22Rv1 (cell line): ENCODE results near the gene SULT1A2.

Experiments used
- ZFX ChIP-seq: fragments of 450-650 bp; IDR thresholded peaks from 2 replicates; pipeline ENCODE4 v1.6.1; 2017; ENCODE audit warnings: antibody characterized with exemption, borderline replicate concordance
- TF ChIP-seq, protein P1 (sequence below): fragments of 450-650 bp; IDR thresholded peaks from 2 replicates; pipeline ENCODE4 v1.5.1; 2017; ENCODE audit warnings: mild to moderate bottlenecking

DNA sequence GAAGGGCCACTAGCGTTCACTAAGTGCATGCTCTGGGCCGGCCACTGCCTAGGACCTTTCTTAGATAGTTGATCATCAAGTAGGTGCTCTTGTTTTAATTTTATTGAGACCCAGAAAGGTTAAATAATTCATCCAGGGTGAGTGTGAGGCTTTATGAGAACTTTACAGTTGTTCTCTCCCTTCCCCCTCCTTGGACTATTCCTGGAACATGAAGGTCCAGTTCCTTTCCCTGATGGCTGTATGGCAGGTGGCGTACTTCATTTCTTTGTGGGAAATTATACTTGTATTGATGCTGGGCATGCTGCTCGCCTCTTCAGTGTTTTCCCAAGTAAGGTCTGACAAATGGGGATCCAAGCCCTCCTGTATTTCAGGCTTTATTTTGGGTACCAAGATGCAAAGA, 34.7 kb downstream of the SULT1A2 start:
- TF ChIP-seq, protein P1, sequence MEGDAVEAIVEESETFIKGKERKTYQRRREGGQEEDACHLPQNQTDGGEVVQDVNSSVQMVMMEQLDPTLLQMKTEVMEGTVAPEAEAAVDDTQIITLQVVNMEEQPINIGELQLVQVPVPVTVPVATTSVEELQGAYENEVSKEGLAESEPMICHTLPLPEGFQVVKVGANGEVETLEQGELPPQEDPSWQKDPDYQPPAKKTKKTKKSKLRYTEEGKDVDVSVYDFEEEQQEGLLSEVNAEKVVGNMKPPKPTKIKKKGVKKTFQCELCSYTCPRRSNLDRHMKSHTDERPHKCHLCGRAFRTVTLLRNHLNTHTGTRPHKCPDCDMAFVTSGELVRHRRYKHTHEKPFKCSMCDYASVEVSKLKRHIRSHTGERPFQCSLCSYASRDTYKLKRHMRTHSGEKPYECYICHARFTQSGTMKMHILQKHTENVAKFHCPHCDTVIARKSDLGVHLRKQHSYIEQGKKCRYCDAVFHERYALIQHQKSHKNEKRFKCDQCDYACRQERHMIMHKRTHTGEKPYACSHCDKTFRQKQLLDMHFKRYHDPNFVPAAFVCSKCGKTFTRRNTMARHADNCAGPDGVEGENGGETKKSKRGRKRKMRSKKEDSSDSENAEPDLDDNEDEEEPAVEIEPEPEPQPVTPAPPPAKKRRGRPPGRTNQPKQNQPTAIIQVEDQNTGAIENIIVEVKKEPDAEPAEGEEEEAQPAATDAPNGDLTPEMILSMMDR: no peak
- TF ChIP-seq ZFX: no peak
